Measurements from ENCODE around the gene KRT80.

KRT80 gene

DNA sequence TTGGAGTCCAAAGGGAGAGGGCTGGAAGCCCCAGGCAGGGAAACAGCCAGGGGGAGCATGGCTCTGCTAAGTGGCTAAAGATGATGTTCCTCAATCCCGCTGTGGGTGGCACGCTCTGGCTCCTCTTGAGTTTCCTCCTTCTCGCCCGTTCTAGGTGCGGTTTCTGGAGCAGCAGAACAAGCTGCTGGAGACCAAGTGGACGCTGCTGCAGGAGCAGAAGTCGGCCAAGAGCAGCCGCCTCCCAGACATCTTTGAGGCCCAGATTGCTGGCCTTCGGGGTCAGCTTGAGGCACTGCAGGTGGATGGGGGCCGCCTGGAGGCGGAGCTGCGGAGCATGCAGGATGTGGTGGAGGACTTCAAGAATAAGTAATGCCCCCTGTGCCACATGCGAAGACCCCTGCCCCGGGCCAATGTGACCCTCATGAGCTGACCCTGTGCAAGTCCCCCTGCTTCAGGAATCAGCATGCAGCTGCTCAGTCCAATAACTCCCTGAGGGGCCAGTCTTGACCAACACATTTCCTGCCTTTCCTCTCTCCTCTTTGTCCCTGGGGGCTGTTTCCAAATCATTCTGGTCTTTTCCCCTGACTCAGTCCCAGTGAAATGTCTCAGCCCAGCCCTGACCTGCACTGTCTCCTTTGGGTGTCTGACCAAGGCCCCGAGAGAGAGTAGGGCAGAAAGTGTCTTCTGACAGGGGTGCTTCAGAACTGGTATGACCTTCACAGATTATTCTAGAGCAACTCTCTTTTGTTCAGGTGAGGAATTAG lies 43.4 kb upstream of the KRT80 start:
- Histone ChIP-seq H4K12ac (ENCODE audit: low read depth, low read length) (no peak overlapping the region), H4K8ac (ENCODE audit: low read depth, low read length) (no peak overlapping the region), H3K27ac (ENCODE audit: low read depth, low read length) (peak overlapping the region; percentile 31), H3K14ac (ENCODE audit: low read length) (no peak overlapping the region), H3K4me2 (ENCODE audit: low read length) (peak overlapping the region; percentile 81), H3K79me1 (ENCODE audit: low read length) (peaks cover 41% of the 10 kb centered on the region), H3K9me3 (ENCODE audit: insufficient read depth, low read depth, low read length) (no peaks in the 10 kb centered on the region), H2AFZ (ENCODE audit: insufficient read depth, low read length, poor library complexity) (no peak overlapping the region), H3K4me3 (ENCODE audit: low read depth, low read length) (peak overlapping the region; percentile 60), H3K23ac (ENCODE audit: low read length) (no peak overlapping the region), H3K18ac (ENCODE audit: low read length) (peak overlapping the region; percentile 27), H3K36me3 (ENCODE audit: control insufficient read depth in 1 of 2, insufficient read depth in 2 of 2, low read length in 2 of 2) (peaks cover 44 to 49% of the 10 kb centered on the region in 2 experiments), H2BK120ac (ENCODE audit: insufficient read depth, low read length, poor library complexity) (no peak overlapping the region), H2AK5ac (ENCODE audit: low read length) (no peak overlapping the region), H3K4ac (ENCODE audit: low read depth, low read length) (no peak overlapping the region), H2BK12ac (ENCODE audit: low read length) (no peak overlapping the region), H3K79me2 (ENCODE audit: control insufficient read depth, insufficient read depth, low read length, poor library complexity) (peaks cover 26% of the 10 kb centered on the region), H3K9ac (ENCODE audit: low read length) (no peak overlapping the region), H3K27me3 (ENCODE audit: insufficient read depth, low read length) (no peaks in the 10 kb centered on the region), H3K4me1 (ENCODE audit: control insufficient read depth in 1 of 2, insufficient read depth in 2 of 2, low read length in 2 of 2) (peaks cover 51 to 65% of the 10 kb centered on the region in 2 experiments), H2BK5ac (ENCODE audit: low read depth, low read length, poor library complexity) (no peak overlapping the region), H4K91ac (ENCODE audit: low read depth, low read length) (no peak overlapping the region)
- DNase-seq: peak in 1 of 2 donors; percentile 58
- WGBS (ENCODE audit: extremely low coverage, insufficient coverage, insufficient read length): no CpG with 5 or more reads among the region's 15 CpGs

DNA sequence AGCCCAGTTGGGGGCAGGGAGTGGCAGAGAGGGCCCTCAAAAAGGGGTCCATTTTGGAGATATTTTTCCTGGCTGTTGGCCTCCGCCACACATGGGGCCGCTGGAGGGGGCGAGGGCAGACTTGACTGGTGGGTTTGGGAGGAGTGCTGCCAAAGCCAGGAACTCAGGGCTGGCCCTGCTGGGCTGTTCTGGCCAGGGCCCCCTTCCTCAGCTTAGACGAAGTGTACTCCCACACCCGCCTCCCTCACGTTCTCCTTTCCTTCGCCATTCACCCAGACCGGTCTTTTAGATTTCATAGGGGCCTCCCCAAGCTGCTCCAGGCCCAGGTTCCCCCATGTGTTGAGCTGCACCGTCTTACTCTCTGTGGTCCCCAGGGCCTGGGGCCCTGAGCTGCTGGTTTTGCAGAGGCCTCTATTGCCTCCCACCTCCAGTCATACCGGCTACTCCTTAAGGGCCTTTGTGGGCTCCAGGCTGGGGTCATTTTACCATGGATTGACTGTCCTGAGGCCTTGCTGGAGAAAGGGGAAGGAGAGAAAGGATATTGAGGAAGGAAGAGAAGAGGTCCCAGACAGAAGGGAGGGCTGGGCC lies 42.5 kb upstream of the KRT80 start:
- Histone ChIP-seq H3K27me3 (ENCODE audit: insufficient read depth, low read length) (no peaks in the 10 kb centered on the region), H3K4me3 (ENCODE audit: low read depth, low read length) (peak overlapping the region; percentile 60), H3K18ac (ENCODE audit: low read length) (peak overlapping the region; percentile 58), H3K27ac (ENCODE audit: low read depth, low read length) (peak overlapping the region; percentile 15), H2AK5ac (ENCODE audit: low read length) (peak overlapping the region; percentile 6), H2BK120ac (ENCODE audit: insufficient read depth, low read length, poor library complexity) (peak overlapping the region; percentile 21), H4K12ac (ENCODE audit: low read depth, low read length) (no peak overlapping the region), H2BK5ac (ENCODE audit: low read depth, low read length, poor library complexity) (no peak overlapping the region), H3K79me1 (ENCODE audit: low read length) (peaks cover 45% of the 10 kb centered on the region), H3K9ac (ENCODE audit: low read length) (peak overlapping the region; percentile 25), H3K4me1 (ENCODE audit: control insufficient read depth in 1 of 2, insufficient read depth in 2 of 2, low read length in 2 of 2) (peaks cover 54 to 69% of the 10 kb centered on the region in 2 experiments), H3K4me2 (ENCODE audit: low read length) (peak overlapping the region; percentile 81), H3K14ac (ENCODE audit: low read length) (peak overlapping the region; percentile 12), H3K4ac (ENCODE audit: low read depth, low read length) (peak overlapping the region; percentile 42), H3K36me3 (ENCODE audit: control insufficient read depth in 1 of 2, insufficient read depth in 2 of 2, low read length in 2 of 2) (peaks cover 41 to 43% of the 10 kb centered on the region in 2 experiments), H3K9me3 (ENCODE audit: insufficient read depth, low read depth, low read length) (no peaks in the 10 kb centered on the region), H2BK12ac (ENCODE audit: low read length) (no peak overlapping the region), H4K91ac (ENCODE audit: low read depth, low read length) (peak overlapping the region; percentile 21), H2AFZ (ENCODE audit: insufficient read depth, low read length, poor library complexity) (no peak overlapping the region), H4K8ac (ENCODE audit: low read depth, low read length) (peak overlapping the region; percentile 21), H3K79me2 (ENCODE audit: control insufficient read depth, insufficient read depth, low read length, poor library complexity) (peaks cover 26% of the 10 kb centered on the region), H3K23ac (ENCODE audit: low read length) (no peak overlapping the region)
- DNase-seq: no peak
- no CpG with 5 or more reads among the region's 10 CpGs for WGBS (ENCODE audit: extremely low coverage, insufficient coverage, insufficient read length)

GRCh38 chr12:52233462-52234207 lies 41.8 kb upstream of the KRT80 start:
- H2AFZ ChIP-seq (ENCODE audit: insufficient read depth, low read length, poor library complexity): no peak overlapping the region

More at GRCh38 chr12:52233462-52234207, 41.8 kb upstream of the KRT80 start:
- no peak overlapping the region for H3K23ac ChIP-seq (ENCODE audit: low read length)
- H4K8ac ChIP-seq (ENCODE audit: low read depth, low read length): peak overlapping the region; percentile 83
- H2BK120ac ChIP-seq (ENCODE audit: insufficient read depth, low read length, poor library complexity): peak overlapping the region; percentile 62
- H3K36me3 ChIP-seq (ENCODE audit: control insufficient read depth in 1 of 2, insufficient read depth in 2 of 2, low read length in 2 of 2): peaks cover 38 to 40% of the 10 kb centered on the region in 2 experiments
- peaks cover 48% of the 10 kb centered on the region for H3K79me1 ChIP-seq (ENCODE audit: low read length)
- peak overlapping the region; percentile 88 for H4K91ac ChIP-seq (ENCODE audit: low read depth, low read length)
- H3K27me3 ChIP-seq (ENCODE audit: insufficient read depth, low read length): no peaks in the 10 kb centered on the region
- peak overlapping the region; percentile 7 for H2BK12ac ChIP-seq (ENCODE audit: low read length)
- H3K79me2 ChIP-seq (ENCODE audit: control insufficient read depth, insufficient read depth, low read length, poor library complexity): peaks cover 26% of the 10 kb centered on the region
- H3K9ac ChIP-seq (ENCODE audit: low read length): peak overlapping the region; percentile 78
- DNase-seq: peak in 1 of 2 donors; percentile 56
- H2AK5ac ChIP-seq (ENCODE audit: low read length): peak overlapping the region; percentile 0
- peak overlapping the region; percentile 56 for H2BK5ac ChIP-seq (ENCODE audit: low read depth, low read length, poor library complexity)
- peak overlapping the region; percentile 46 for H3K27ac ChIP-seq (ENCODE audit: low read depth, low read length)
- H3K9me3 ChIP-seq (ENCODE audit: insufficient read depth, low read depth, low read length): no peaks in the 10 kb centered on the region
- peak overlapping the region; percentile 86 for H3K18ac ChIP-seq (ENCODE audit: low read length)
- H3K14ac ChIP-seq (ENCODE audit: low read length): peak overlapping the region; percentile 88
- H3K4ac ChIP-seq (ENCODE audit: low read depth, low read length): peak overlapping the region; percentile 86
- H3K4me2 ChIP-seq (ENCODE audit: low read length): peak overlapping the region; percentile 81
- peak overlapping the region; percentile 75 for H3K4me3 ChIP-seq (ENCODE audit: low read depth, low read length)
- H4K12ac ChIP-seq (ENCODE audit: low read depth, low read length): peak overlapping the region; percentile 45
- WGBS (ENCODE audit: extremely low coverage, insufficient coverage, insufficient read length): no CpG with 5 or more reads among the region's 40 CpGs
- H3K4me1 ChIP-seq (ENCODE audit: control insufficient read depth in 1 of 2, insufficient read depth in 2 of 2, low read length in 2 of 2): peaks cover 54 to 70% of the 10 kb centered on the region in 2 experiments

Data from trophoblast cell (in vitro differentiated cells and primary cell).